WTC11 (cell line): ENCODE results near the gene CPE.

ENCODE experiments used
- CTCF ChIP-seq: fragments of 200-600 bp; IDR thresholded peaks from 2 replicates; pipeline ENCODE4 v1.8.0; 2022; ENCODE audit warnings: antibody characterized with exemption
- E2F4 ChIP-seq: sonication (generic); formaldehyde crosslinking; IDR thresholded peaks from 2 replicates; pipeline ENCODE4 v1.8.1; 2022; ENCODE audit warnings: low read depth, mild to moderate bottlenecking, moderate library complexity, missing genetic modification reagents, borderline replicate concordance
- MYBL2 ChIP-seq: sonication (generic); formaldehyde crosslinking; IDR thresholded peaks from 2 replicates; pipeline ENCODE4 v1.8.1; 2023; ENCODE audit warnings: mild to moderate bottlenecking, moderate library complexity, missing genetic modification reagents

- no peak for TF ChIP-seq CTCF
- no peak for TF ChIP-seq MYBL2 (CRISPR knock-in tag)
- TF ChIP-seq E2F4 (CRISPR knock-in tag) = no peak
Observed at GRCh38 chr4:165443276-165443675, 64.5 kb downstream of the CPE start.
